PC-9 (cell line): Measurements from ENCODE around the gene TAP2.

Experiments
- EZH2 ChIP-seq: fragments of 200-600 bp; sonication (generic); IDR thresholded peaks from 2 replicates; pipeline ENCODE4 v1.8.0; 2017; ENCODE audit warnings: antibody characterized with exemption, low read depth
- TF ChIP-seq, protein P1 (sequence below): fragments of 200-600 bp; sonication (generic); conservative IDR thresholded peaks from 2 replicates; pipeline ENCODE4 v1.6.1; 2017; ENCODE audit warnings: mixed run types, antibody characterized with exemption, mild to moderate bottlenecking, moderate library complexity

DNA sequence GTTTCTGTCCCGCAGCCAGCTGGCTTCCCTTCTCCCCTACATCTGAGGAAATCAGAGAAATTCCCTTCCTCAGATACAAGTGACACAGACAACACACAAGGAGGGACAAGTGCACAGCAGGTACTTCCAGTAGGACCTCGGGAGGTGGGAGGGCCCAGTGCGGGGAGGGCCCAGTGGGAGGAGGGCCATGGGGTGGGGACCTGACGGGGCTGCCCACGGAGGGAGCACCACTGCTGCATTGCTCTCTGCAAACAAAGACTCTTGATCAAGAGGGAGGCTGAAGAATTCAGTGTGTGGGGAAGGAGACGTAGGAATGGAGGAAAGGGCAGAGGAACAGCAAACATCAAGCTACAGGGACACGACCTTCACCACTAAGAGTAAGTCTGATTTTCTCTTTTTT is 9.0 kb downstream of the TAP2 start:
- TF ChIP-seq, protein P1, sequence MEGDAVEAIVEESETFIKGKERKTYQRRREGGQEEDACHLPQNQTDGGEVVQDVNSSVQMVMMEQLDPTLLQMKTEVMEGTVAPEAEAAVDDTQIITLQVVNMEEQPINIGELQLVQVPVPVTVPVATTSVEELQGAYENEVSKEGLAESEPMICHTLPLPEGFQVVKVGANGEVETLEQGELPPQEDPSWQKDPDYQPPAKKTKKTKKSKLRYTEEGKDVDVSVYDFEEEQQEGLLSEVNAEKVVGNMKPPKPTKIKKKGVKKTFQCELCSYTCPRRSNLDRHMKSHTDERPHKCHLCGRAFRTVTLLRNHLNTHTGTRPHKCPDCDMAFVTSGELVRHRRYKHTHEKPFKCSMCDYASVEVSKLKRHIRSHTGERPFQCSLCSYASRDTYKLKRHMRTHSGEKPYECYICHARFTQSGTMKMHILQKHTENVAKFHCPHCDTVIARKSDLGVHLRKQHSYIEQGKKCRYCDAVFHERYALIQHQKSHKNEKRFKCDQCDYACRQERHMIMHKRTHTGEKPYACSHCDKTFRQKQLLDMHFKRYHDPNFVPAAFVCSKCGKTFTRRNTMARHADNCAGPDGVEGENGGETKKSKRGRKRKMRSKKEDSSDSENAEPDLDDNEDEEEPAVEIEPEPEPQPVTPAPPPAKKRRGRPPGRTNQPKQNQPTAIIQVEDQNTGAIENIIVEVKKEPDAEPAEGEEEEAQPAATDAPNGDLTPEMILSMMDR: no peak
- TF ChIP-seq EZH2: no peak
